Measurements from ENCODE around the gene CWC27. TPM values are rescaled to one million over a fixed set of nuclear protein-coding genes. Genes with fewer than 3 reads are reported as not detected.

Gene CWC27
- total and polyA plus RNA-seq, 10 donors: 11.1 to 22.1 (median 15.9) TPM

DNA sequence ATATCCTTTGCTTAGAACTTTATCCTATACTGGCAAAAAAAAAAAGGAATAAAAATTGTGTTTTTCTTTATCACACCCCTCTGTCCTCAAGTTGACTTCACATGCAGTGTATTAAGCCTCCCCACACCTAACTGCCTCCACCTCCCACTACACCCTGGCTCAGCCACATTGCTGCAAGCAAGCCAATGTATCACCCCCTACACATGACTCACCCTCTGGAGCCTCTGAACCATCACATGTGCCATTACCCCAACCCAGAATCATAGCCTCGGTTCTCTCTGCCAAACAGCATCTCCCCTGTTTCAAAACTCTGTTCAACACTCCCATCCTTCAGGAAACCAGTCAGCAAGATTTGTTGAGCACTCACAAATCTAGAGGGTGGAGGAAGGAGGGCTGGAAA is 209.0 kb downstream of the CWC27 start:
- H3K36me3 ChIP-seq: peaks cover 0 to 40% (median 5%) of the 10 kb centered on the region in 6 donors
- intact Hi-C loops (cut with DNase I; ENCODE audit: low total_unique reads): no loop called here
- no peak for TF ChIP-seq POLR2AphosphoS5 (IDR thresholded peaks at IDR 0.05)
- no peak for TF ChIP-seq POLR2A (IDR thresholded peaks at IDR 0.05)
- TF ChIP-seq, protein P1, sequence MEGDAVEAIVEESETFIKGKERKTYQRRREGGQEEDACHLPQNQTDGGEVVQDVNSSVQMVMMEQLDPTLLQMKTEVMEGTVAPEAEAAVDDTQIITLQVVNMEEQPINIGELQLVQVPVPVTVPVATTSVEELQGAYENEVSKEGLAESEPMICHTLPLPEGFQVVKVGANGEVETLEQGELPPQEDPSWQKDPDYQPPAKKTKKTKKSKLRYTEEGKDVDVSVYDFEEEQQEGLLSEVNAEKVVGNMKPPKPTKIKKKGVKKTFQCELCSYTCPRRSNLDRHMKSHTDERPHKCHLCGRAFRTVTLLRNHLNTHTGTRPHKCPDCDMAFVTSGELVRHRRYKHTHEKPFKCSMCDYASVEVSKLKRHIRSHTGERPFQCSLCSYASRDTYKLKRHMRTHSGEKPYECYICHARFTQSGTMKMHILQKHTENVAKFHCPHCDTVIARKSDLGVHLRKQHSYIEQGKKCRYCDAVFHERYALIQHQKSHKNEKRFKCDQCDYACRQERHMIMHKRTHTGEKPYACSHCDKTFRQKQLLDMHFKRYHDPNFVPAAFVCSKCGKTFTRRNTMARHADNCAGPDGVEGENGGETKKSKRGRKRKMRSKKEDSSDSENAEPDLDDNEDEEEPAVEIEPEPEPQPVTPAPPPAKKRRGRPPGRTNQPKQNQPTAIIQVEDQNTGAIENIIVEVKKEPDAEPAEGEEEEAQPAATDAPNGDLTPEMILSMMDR (IDR thresholded peaks at IDR 0.05 in 8 of 11, conservative IDR thresholded peaks at IDR 0.05 in 3 of 11): no peak
- no peak for DNase-seq
- 63 to 84% (median 81%) methylated on average over 1 of the region's 1 CpG for WGBS, 5 donors
- no peaks in the 10 kb centered on the region for H3K27me3 ChIP-seq (replicated peaks in 1 of 7)
- no peak overlapping the region for H3K27ac ChIP-seq
- H3K4me1 ChIP-seq: peaks cover 0 to 7% (median 0%) of the 10 kb centered on the region in 6 donors
- no peak overlapping the region for H3K4me3 ChIP-seq
- H3K9me3 ChIP-seq: no peaks in the 10 kb centered on the region

DNA sequence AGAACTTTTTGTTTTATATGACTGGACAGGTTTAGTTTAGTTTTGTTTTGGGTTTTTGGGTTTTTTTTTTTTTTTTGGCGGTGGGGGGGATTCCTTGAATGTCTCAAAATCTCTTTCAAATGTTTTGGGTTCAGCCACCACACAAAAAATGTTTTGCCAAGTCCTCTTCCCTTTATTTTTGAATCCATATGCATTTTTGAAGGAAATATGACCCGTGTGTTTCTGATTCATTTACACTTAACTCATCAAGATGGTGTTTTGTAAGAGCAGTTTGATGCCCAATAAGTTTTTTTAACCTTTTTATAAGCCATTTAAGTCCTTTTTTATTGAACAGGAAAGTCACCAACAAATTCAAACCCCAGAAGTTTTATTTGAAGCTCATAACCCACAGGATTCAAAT is 209.8 kb downstream of the CWC27 start:
- WGBS, 5 donors: 62 to 91% (median 74%) methylated on average over 2 of the region's 2 CpGs
- Histone ChIP-seq H3K27me3 (replicated peaks in 1 of 7) (no peaks in the 10 kb centered on the region), H3K9me3 (no peaks in the 10 kb centered on the region), H3K4me3 (no peak overlapping the region), H3K27ac (no peak overlapping the region), H3K4me1 (peaks cover 0 to 7% (median 0%) of the 10 kb centered on the region in 6 donors), H3K36me3 (peaks cover 0 to 32% (median 4%) of the 10 kb centered on the region in 6 donors)
- no peak for TF ChIP-seq POLR2AphosphoS5 (IDR thresholded peaks at IDR 0.05)
- no peak for TF ChIP-seq POLR2A (IDR thresholded peaks at IDR 0.05)
- TF ChIP-seq, protein P1 (IDR thresholded peaks at IDR 0.05 in 8 of 11, conservative IDR thresholded peaks at IDR 0.05 in 3 of 11): no peak
- intact Hi-C loops (cut with DNase I; ENCODE audit: low total_unique reads): no loop called here
- no peak for DNase-seq

DNA sequence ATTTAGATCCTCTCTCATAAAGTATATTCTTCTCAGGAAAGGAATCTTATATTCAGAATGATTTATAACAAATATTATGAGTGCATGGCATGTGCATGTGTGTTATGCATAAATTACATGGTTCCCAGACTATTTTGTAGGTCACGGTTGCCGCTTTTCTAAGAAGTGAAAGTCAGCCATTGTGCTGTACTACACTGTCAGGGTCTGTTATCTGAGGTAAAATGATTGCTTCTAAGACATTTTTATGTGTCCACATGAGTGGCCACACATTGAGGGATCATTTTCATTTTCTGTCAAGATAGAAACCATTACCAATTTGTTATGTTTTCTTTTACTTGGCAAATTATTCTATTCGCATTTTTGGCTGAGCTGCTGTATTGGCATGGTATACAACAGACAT is 210.8 kb downstream of the CWC27 start:
- no peak overlapping the region for H3K4me3 ChIP-seq
- no peak overlapping the region for H3K27ac ChIP-seq
- intact Hi-C loops (cut with DNase I; ENCODE audit: low total_unique reads): no loop called here
- peaks cover 0 to 7% (median 0%) of the 10 kb centered on the region in 6 donors for H3K4me1 ChIP-seq
- no peaks in the 10 kb centered on the region for H3K27me3 ChIP-seq (replicated peaks in 1 of 7)
- no peaks in the 10 kb centered on the region for H3K9me3 ChIP-seq
- TF ChIP-seq POLR2AphosphoS5 (IDR thresholded peaks at IDR 0.05) (no peak), POLR2A (IDR thresholded peaks at IDR 0.05) (no peak)
- TF ChIP-seq, protein P1 (IDR thresholded peaks at IDR 0.05 in 8 of 11, conservative IDR thresholded peaks at IDR 0.05 in 3 of 11): no peak
- peaks cover 0 to 28% (median 2%) of the 10 kb centered on the region in 6 donors for H3K36me3 ChIP-seq
- WGBS, 5 donors: 70 to 85% (median 78%) methylated on average over 3 of the region's 3 CpGs
- DNase-seq: no peak

DNA sequence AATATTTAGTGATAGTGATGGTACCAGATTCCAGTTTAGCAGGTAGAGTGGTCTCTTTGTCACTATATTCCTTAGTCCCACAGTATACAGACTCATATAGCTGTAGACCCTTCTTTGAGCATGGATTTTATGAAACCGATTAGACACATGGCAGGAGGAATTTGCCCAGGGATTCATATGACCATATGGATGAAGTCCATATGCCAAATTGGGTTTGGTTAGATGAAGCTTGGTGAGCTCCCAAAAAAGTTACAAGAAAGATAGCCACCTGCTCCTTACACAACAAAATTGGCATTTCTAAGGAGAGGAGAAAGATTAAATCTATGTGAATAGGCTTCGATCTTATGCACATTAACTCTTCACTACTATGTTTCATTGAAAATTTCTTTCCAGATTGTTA is 211.4 kb downstream of the CWC27 start:
- Histone ChIP-seq H3K9me3 (no peaks in the 10 kb centered on the region), H3K27me3 (replicated peaks in 1 of 7) (no peaks in the 10 kb centered on the region), H3K4me1 (peaks cover 0 to 7% (median 0%) of the 10 kb centered on the region in 6 donors), H3K36me3 (peaks cover 0 to 26% (median 2%) of the 10 kb centered on the region in 6 donors), H3K27ac (no peak overlapping the region), H3K4me3 (no peak overlapping the region)
- no peak for DNase-seq
- TF ChIP-seq POLR2A (IDR thresholded peaks at IDR 0.05) (no peak), POLR2AphosphoS5 (IDR thresholded peaks at IDR 0.05) (no peak)
- TF ChIP-seq, protein P1 (IDR thresholded peaks at IDR 0.05 in 8 of 11, conservative IDR thresholded peaks at IDR 0.05 in 3 of 11): no peak
- intact Hi-C loops (cut with DNase I; ENCODE audit: low total_unique reads): no loop called here
- WGBS, 5 donors: 92 to 100% (median 96%) methylated on average over 2 of the region's 2 CpGs

All from spleen (tissue), 11 donors.